ENCODE data around the gene EFNA5. TPM values are rescaled to one million over a fixed set of nuclear protein-coding genes. Genes with fewer than 3 reads are reported as not detected.

Gene EFNA5
- polyA plus RNA-seq, 3 donors: 0.01 TPM; not detected in 2

GRCh38 chr5:107376546-107377276, 294.0 kb downstream of the EFNA5 start:
- Histone ChIP-seq H3K4me2 (replicated peaks; ENCODE audit: extremely low read depth, low read length, poor library complexity, severe bottlenecking) (no peak overlapping the region), H2AFZ (ENCODE audit: insufficient read depth, low read depth, low read length, poor library complexity, severe bottlenecking) (no peak overlapping the region), H3K36me3 (replicated peaks in 1 of 2; ENCODE audit: control insufficient read depth in 1 of 2, insufficient read depth in 2 of 2, low read length in 2 of 2) (no peaks in the 10 kb centered on the region), H3K27me3 (ENCODE audit: control insufficient read depth in 2 of 2, insufficient read depth in 2 of 2, low read length in 2 of 2) (no peaks in the 10 kb centered on the region), H3K9me3 (replicated peaks in 1 of 2; ENCODE audit: control insufficient read depth in 1 of 2, insufficient read depth in 1 of 2, low read length in 2 of 2) (no peaks in the 10 kb centered on the region), H3K27ac (ENCODE audit: low read depth in 1 of 2, low read length in 2 of 2) (no peak overlapping the region), H4K20me1 (ENCODE audit: insufficient read depth, low read length) (no peaks in the 10 kb centered on the region), H3K4me1 (ENCODE audit: control insufficient read depth in 1 of 2, insufficient read depth in 2 of 2, low read length in 2 of 2) (peaks cover 9% of the 10 kb centered on the region in 2 donors), H3K79me2 (ENCODE audit: insufficient read depth, low read length) (no peaks in the 10 kb centered on the region), H3K4me3 (replicated peaks in 1 of 3; ENCODE audit: low read depth in 2 of 3, low read length in 3 of 3) (no peak overlapping the region), H3K9ac (ENCODE audit: insufficient read depth, low read length, poor library complexity, severe bottlenecking) (no peak overlapping the region)
- Mint-ChIP-seq H3K4me1 (peaks cover 10% of the 10 kb centered on the region), H3K27me3 (ENCODE audit: low read depth in 3 of 3) (no peaks in the 10 kb centered on the region), H3K27ac (no peak overlapping the region), H3K36me3 (no peaks in the 10 kb centered on the region), H3K9me3 (peaks cover 0 to 5% (median 0%) of the 10 kb centered on the region in 7 donors), H3K4me3 (no peak overlapping the region)
- DNase-seq: no peak
- no peak for TF ChIP-seq CTCF (IDR thresholded peaks at IDR 0.05)
- intact Hi-C loops (cut with micrococcal nuclease): no loop called here
- WGBS (ENCODE audit: insufficient coverage): 87% methylated on average over 3 of the region's 11 CpGs

GRCh38 chr5:107373549-107374263, 297.0 kb downstream of the EFNA5 start:
- H3K27ac Mint-ChIP-seq: peak overlapping the region; percentile 38 to 91 (median 74)
- no peak overlapping the region for H3K4me2 ChIP-seq (replicated peaks; ENCODE audit: extremely low read depth, low read length, poor library complexity, severe bottlenecking)
- H3K9me3 Mint-ChIP-seq: peaks cover 0 to 2% (median 0%) of the 10 kb centered on the region in 7 donors
- H3K4me1 ChIP-seq (ENCODE audit: control insufficient read depth in 1 of 2, insufficient read depth in 2 of 2, low read length in 2 of 2): peaks cover 9 to 16% of the 10 kb centered on the region in 2 donors
- no peaks in the 10 kb centered on the region for H3K79me2 ChIP-seq (ENCODE audit: insufficient read depth, low read length)
- no peak overlapping the region for H2AFZ ChIP-seq (ENCODE audit: insufficient read depth, low read depth, low read length, poor library complexity, severe bottlenecking)
- H3K27me3 Mint-ChIP-seq (ENCODE audit: low read depth in 3 of 3): no peaks in the 10 kb centered on the region
- peaks cover 19% of the 10 kb centered on the region for H3K4me1 Mint-ChIP-seq
- no peaks in the 10 kb centered on the region for H3K36me3 ChIP-seq (replicated peaks in 1 of 2; ENCODE audit: control insufficient read depth in 1 of 2, insufficient read depth in 2 of 2, low read length in 2 of 2)
- intact Hi-C loops (cut with micrococcal nuclease): no loop called here
- no peak overlapping the region for H3K27ac ChIP-seq (ENCODE audit: low read depth in 1 of 2, low read length in 2 of 2)
- peak; percentile 30 to 54 (median 50) for DNase-seq
- H3K4me3 Mint-ChIP-seq: peak overlapping the region in 1 of 2 donors; percentile 31
- no peaks in the 10 kb centered on the region for H3K9me3 ChIP-seq (replicated peaks in 1 of 2; ENCODE audit: control insufficient read depth in 1 of 2, insufficient read depth in 1 of 2, low read length in 2 of 2)
- H3K9ac ChIP-seq (ENCODE audit: insufficient read depth, low read length, poor library complexity, severe bottlenecking): no peak overlapping the region
- no peak for TF ChIP-seq CTCF (IDR thresholded peaks at IDR 0.05)
- no peaks in the 10 kb centered on the region for H3K36me3 Mint-ChIP-seq
- no peaks in the 10 kb centered on the region for H3K27me3 ChIP-seq (ENCODE audit: control insufficient read depth in 2 of 2, insufficient read depth in 2 of 2, low read length in 2 of 2)
- WGBS (ENCODE audit: insufficient coverage): 29% methylated on average over 3 of the region's 9 CpGs
- no peak overlapping the region for H3K4me3 ChIP-seq (replicated peaks in 1 of 3; ENCODE audit: low read depth in 2 of 3, low read length in 3 of 3)
- no peaks in the 10 kb centered on the region for H4K20me1 ChIP-seq (ENCODE audit: insufficient read depth, low read length)

Measured in CD14-positive monocyte (primary cell).